H9 (cell line): ENCODE measurements around the gene LMF1. TPM values are rescaled to one million over a fixed set of nuclear protein-coding genes. Genes with fewer than 3 reads are reported as not detected.

Source experiments
- DNase-seq: peaks from one replicate; pipeline ENCODE4 v3.0.0-alpha.2; 2017
- H2AFZ ChIP-seq: one replicate; pipeline ENCODE4 v1.6.1; 2013; ENCODE audit warnings: mild to moderate bottlenecking, low read length, control low read depth, moderate library complexity
- H2AK5ac ChIP-seq: 2 replicates; pipeline ENCODE4 v1.6.1; 2013; ENCODE audit warnings: low read length, control low read depth, mixed read lengths; ENCODE audit not compliant: insufficient read length
- H2BK120ac ChIP-seq: one replicate; pipeline ENCODE4 v1.6.1; 2013; ENCODE audit warnings: low read depth, mild to moderate bottlenecking, low read length, control low read depth, inconsistent platforms; ENCODE audit not compliant: poor library complexity, severe bottlenecking
- H2BK12ac ChIP-seq: 2 replicates; pipeline ENCODE4 v1.6.1; 2013; ENCODE audit warnings: low read length, control low read depth, mixed read lengths, low read depth; ENCODE audit not compliant: insufficient read length
- H2BK15ac ChIP-seq: 2 replicates; pipeline ENCODE4 v1.6.1; 2013; ENCODE audit warnings: low read depth, low read length, control low read depth
- H2BK20ac ChIP-seq: one replicate; pipeline ENCODE4 v1.6.1; 2013; ENCODE audit warnings: low read depth, mild to moderate bottlenecking, low read length, control low read depth, inconsistent platforms; ENCODE audit not compliant: poor library complexity, severe bottlenecking
- H2BK5ac ChIP-seq: 2 replicates; pipeline ENCODE4 v1.6.1; 2013; ENCODE audit warnings: low read length, control low read depth, mixed read lengths; ENCODE audit not compliant: insufficient read length
- H3K14ac ChIP-seq: 2 replicates; pipeline ENCODE4 v1.6.1; 2013; ENCODE audit warnings: low read length, control low read depth; ENCODE audit not compliant: insufficient read depth
- H3K18ac ChIP-seq: 2 replicates; pipeline ENCODE4 v1.6.1; 2013; ENCODE audit warnings: low read depth, mild to moderate bottlenecking, mixed read lengths, low read length, control low read depth; ENCODE audit not compliant: insufficient read length
- H3K23ac ChIP-seq: 2 replicates; pipeline ENCODE4 v1.6.1; 2013; ENCODE audit warnings: low read length, control low read depth, mixed read lengths, low read depth; ENCODE audit not compliant: insufficient read length
- H3K23me2 ChIP-seq: 2 replicates; pipeline ENCODE4 v1.6.1; 2013; ENCODE audit warnings: low read depth, mild to moderate bottlenecking, mixed read lengths, low read length, control low read depth; ENCODE audit not compliant: insufficient read length, poor library complexity, severe bottlenecking
- H3K27ac ChIP-seq: 2 replicates; pipeline ENCODE4 v1.5.1; 2013; ENCODE audit warnings: low read length, control low read depth, mixed read lengths, low read depth; ENCODE audit not compliant: insufficient read length
- H3K27me3 ChIP-seq: 2 replicates; pipeline ENCODE4 v1.6.1; 2013; ENCODE audit warnings: low read length, control low read depth, inconsistent platforms; ENCODE audit not compliant: insufficient read depth
- H3K4ac ChIP-seq: 2 replicates; pipeline ENCODE4 v1.6.1; 2013; ENCODE audit warnings: low read depth, mild to moderate bottlenecking, control low read depth, inconsistent platforms, low read length, moderate library complexity
- H3K4me1 ChIP-seq: 2 replicates; pipeline ENCODE4 v1.6.1; 2013; ENCODE audit warnings: low read length, control low read depth, inconsistent platforms; ENCODE audit not compliant: insufficient read depth
- H3K4me2 ChIP-seq: 2 replicates; pipeline ENCODE4 v1.6.1; 2013; ENCODE audit warnings: low read length, control low read depth, mixed read lengths; ENCODE audit not compliant: insufficient read length, insufficient read depth
- H3K56ac ChIP-seq: 2 replicates; pipeline ENCODE4 v1.6.1; 2013; ENCODE audit warnings: low read depth, mild to moderate bottlenecking, mixed read lengths, low read length, control low read depth; ENCODE audit not compliant: insufficient read length
- H3K79me1 ChIP-seq: 2 replicates; pipeline ENCODE4 v1.6.1; 2013; ENCODE audit warnings: low read depth, mild to moderate bottlenecking, moderate library complexity, low read length, control low read depth, inconsistent platforms; ENCODE audit not compliant: insufficient read depth, poor library complexity, severe bottlenecking
- H3K79me2 ChIP-seq: 2 replicates; pipeline ENCODE4 v1.6.1; 2013; ENCODE audit warnings: low read length, control low read depth, inconsistent platforms; ENCODE audit not compliant: insufficient read depth
- H3K9ac ChIP-seq: 2 replicates; pipeline ENCODE4 v1.6.1; 2013; ENCODE audit warnings: low read length, control low read depth, mixed read lengths; ENCODE audit not compliant: insufficient read length; ENCODE audit errors: extremely low read depth
- H3K9me3 ChIP-seq: one replicate; pipeline ENCODE4 v1.6.1; 2013; ENCODE audit warnings: low read depth, low read length, inconsistent platforms; ENCODE audit not compliant: control insufficient read depth
- H3T11ph ChIP-seq: one replicate; pipeline ENCODE4 v1.6.1; 2013; ENCODE audit warnings: mild to moderate bottlenecking, low read length, control low read depth, inconsistent platforms
- H4K20me1 ChIP-seq: one replicate; pipeline ENCODE4 v1.6.1; 2013; ENCODE audit not compliant: control insufficient read depth, insufficient read length, insufficient read depth
- H4K5ac ChIP-seq: 2 replicates; pipeline ENCODE4 v1.6.1; 2013; ENCODE audit warnings: low read depth, mild to moderate bottlenecking, mixed read lengths, low read length, control low read depth; ENCODE audit not compliant: insufficient read length
- H4K8ac ChIP-seq: replicated peaks from 2 replicates; pipeline ENCODE4 v1.6.1; 2013; ENCODE audit warnings: low read length, control low read depth, mixed read lengths, low read depth; ENCODE audit not compliant: insufficient read length
- H4K91ac ChIP-seq: 2 replicates; pipeline ENCODE4 v1.6.1; 2013; ENCODE audit warnings: low read depth, mild to moderate bottlenecking, moderate library complexity, mixed read lengths, low read length, control low read depth; ENCODE audit not compliant: insufficient read length
- H3K27ac Mint-ChIP-seq, 3 experiments: 2 replicates in 2 of 3; 3 replicates in 1 of 3; pipeline ENCODE4 v1.8.0; 2020 to 2021; ENCODE audit warnings: mixed read lengths in 3 of 3, mild to moderate bottlenecking in 1 of 3, moderate library complexity in 1 of 3
- H3K27me3 Mint-ChIP-seq: 2 replicates; pipeline ENCODE4 v1.8.0; 2021; ENCODE audit warnings: low read depth, mild to moderate bottlenecking, moderate library complexity, mixed read lengths
- H3K36me3 Mint-ChIP-seq, 3 experiments: 2 replicates in 2 of 3; 3 replicates in 1 of 3; pipeline ENCODE4 v1.8.0; 2020 to 2021; ENCODE audit warnings: low read depth in 3 of 3, mixed read lengths in 3 of 3; ENCODE audit not compliant: insufficient read depth in 1 of 3
- H3K4me1 Mint-ChIP-seq, 2 experiments: 2 replicates each; pipeline ENCODE4 v1.8.0; 2020; ENCODE audit warnings: mixed read lengths in 2 of 2
- H3K4me3 Mint-ChIP-seq, 2 experiments: 2 replicates in 1 of 2; 3 replicates in 1 of 2; pipeline ENCODE4 v1.8.0; 2020 to 2021; ENCODE audit warnings: mild to moderate bottlenecking in 2 of 2, mixed read lengths in 2 of 2, moderate library complexity in 1 of 2
- H3K9me3 Mint-ChIP-seq, 2 experiments: 2 replicates in 1 of 2; 3 replicates in 1 of 2; pipeline ENCODE4 v1.8.0; 2020; ENCODE audit warnings: mild to moderate bottlenecking in 2 of 2, mixed read lengths in 2 of 2, moderate library complexity in 1 of 2
- WGBS: extraction: QIAGEN DNeasy Blood & Tissue Kit; methylation state at CpG from one replicate; pipeline ENCODE4 v1.1.7; 2013; ENCODE audit warnings: missing lambda C conversion rate, low lambda C conversion rate, mixed read lengths; ENCODE audit not compliant: insufficient read length; ENCODE audit errors: extremely low coverage; 5-methylcytosine and 5-hydroxymethylcytosine counted together
- total RNA-seq: library from RNA; stranded (reverse); gene quantifications from 2 replicates; pipeline ENCODE4 v1.2.1, GENCODE V29; 2021
- TF ChIP-seq, protein P1 (sequence below): fragments of 200-600 bp; sonication (generic); conservative IDR thresholded peaks from 3 replicates; pipeline ENCODE4 v1.8.0; 2021; ENCODE audit warnings: antibody characterized with exemption, mild to moderate bottlenecking

LMF1 gene
- total RNA-seq, 1 experiment from 2014 or later, result 7.1 TPM

DNA sequence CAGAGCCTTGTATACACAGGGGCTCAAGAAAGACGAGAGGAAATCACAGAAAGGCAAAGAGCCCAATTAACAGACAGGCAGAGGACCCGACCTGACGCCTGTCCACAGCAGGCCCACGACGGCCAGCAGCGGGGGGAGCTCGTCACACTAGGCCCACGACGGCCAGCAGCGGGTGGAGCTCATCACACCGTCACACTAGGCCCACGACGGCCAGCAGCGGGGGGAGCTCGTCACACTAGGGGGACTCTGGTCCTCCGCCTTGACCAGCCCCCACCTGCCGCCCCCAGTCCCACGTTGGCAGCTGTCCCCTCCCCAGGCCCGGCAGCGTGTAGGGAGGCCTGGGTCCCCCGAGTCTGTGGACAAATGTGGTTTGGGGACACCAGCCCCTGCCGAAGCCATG, 146.6 kb downstream of the LMF1 start:
- WGBS, result no CpG with 5 or more reads among the region's 22 CpGs
- Histone ChIP-seq H2BK15ac (no peak overlapping the region), H3K18ac (peak overlapping the region; percentile 18), H3K56ac (no peak overlapping the region), H3T11ph (no peak overlapping the region), H3K4ac (no peak overlapping the region), H3K79me2 (no peaks in the 10 kb centered on the region), H4K8ac (no peak overlapping the region), H4K20me1 (no peaks in the 10 kb centered on the region), H3K27ac (no peak overlapping the region), H2BK12ac (no peak overlapping the region), H3K14ac (no peak overlapping the region), H2BK120ac (no peak overlapping the region), H2AFZ (no peak overlapping the region), H2BK5ac (no peak overlapping the region), H3K9ac (no peak overlapping the region), H2AK5ac (no peak overlapping the region), H4K91ac (no peak overlapping the region), H3K4me1 (no peaks in the 10 kb centered on the region), H3K23me2 (no peaks in the 10 kb centered on the region), H3K4me2 (no peak overlapping the region), H3K23ac (no peak overlapping the region), H3K9me3 (no peaks in the 10 kb centered on the region), H3K79me1 (no peaks in the 10 kb centered on the region), H2BK20ac (no peak overlapping the region), H4K5ac (no peak overlapping the region), H3K27me3 (no peaks in the 10 kb centered on the region)
- Mint-ChIP-seq H3K36me3 (no peaks in the 10 kb centered on the region), H3K27me3 (peaks cover 20% of the 10 kb centered on the region), H3K4me1 (peaks cover 16 to 21% of the 10 kb centered on the region in 2 experiments), H3K27ac (peak overlapping the region in 1 of 3 experiments; percentile 49; a peak in 2 of 7 replicates), H3K4me3 (no peak overlapping the region), H3K9me3 (peaks cover 0 to 4% of the 10 kb centered on the region in 2 experiments; a peak in 1 of 5 replicates)
- TF ChIP-seq, protein P1, sequence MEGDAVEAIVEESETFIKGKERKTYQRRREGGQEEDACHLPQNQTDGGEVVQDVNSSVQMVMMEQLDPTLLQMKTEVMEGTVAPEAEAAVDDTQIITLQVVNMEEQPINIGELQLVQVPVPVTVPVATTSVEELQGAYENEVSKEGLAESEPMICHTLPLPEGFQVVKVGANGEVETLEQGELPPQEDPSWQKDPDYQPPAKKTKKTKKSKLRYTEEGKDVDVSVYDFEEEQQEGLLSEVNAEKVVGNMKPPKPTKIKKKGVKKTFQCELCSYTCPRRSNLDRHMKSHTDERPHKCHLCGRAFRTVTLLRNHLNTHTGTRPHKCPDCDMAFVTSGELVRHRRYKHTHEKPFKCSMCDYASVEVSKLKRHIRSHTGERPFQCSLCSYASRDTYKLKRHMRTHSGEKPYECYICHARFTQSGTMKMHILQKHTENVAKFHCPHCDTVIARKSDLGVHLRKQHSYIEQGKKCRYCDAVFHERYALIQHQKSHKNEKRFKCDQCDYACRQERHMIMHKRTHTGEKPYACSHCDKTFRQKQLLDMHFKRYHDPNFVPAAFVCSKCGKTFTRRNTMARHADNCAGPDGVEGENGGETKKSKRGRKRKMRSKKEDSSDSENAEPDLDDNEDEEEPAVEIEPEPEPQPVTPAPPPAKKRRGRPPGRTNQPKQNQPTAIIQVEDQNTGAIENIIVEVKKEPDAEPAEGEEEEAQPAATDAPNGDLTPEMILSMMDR, result no peak
- no peak for DNase-seq
